Stomach smooth muscle (tissue), 2 donors: Measurements from ENCODE around the gene COPA.

Experiments used
- H3K27ac ChIP-seq: one replicate; pipeline ENCODE4 v1.7.0; 2013; ENCODE audit warnings: mild to moderate bottlenecking, low read length, inconsistent platforms
- H3K27me3 ChIP-seq, 2 donors: one replicate each; pipeline ENCODE4 v1.7.0; 2013; ENCODE audit warnings: low read length in 2 of 2; ENCODE audit not compliant: insufficient read depth in 2 of 2, control insufficient read depth in 1 of 2
- H3K36me3 ChIP-seq, 2 donors: one replicate each; pipeline ENCODE4 v1.7.0; 2013; ENCODE audit warnings: low read length in 2 of 2; ENCODE audit not compliant: control insufficient read depth in 2 of 2, insufficient read depth in 2 of 2
- H3K4me1 ChIP-seq: one replicate; pipeline ENCODE4 v1.7.0; 2013; ENCODE audit warnings: low read length; ENCODE audit not compliant: control insufficient read depth, insufficient read depth
- H3K4me3 ChIP-seq, 2 donors: one replicate each; pipeline ENCODE4 v1.7.0; 2013; ENCODE audit warnings: low read length in 2 of 2
- H3K9ac ChIP-seq, 2 donors: one replicate each; pipeline ENCODE4 v1.7.0; 2013; ENCODE audit warnings: low read length in 2 of 2, mild to moderate bottlenecking in 1 of 2
- H3K9me3 ChIP-seq, 2 donors: one replicate each; pipeline ENCODE4 v1.7.0; 2013; ENCODE audit warnings: low read length in 2 of 2; ENCODE audit not compliant: control insufficient read depth in 2 of 2
- donor health status: healthy.
- donor health status: Pancreatic carcinoma.

COPA gene

DNA sequence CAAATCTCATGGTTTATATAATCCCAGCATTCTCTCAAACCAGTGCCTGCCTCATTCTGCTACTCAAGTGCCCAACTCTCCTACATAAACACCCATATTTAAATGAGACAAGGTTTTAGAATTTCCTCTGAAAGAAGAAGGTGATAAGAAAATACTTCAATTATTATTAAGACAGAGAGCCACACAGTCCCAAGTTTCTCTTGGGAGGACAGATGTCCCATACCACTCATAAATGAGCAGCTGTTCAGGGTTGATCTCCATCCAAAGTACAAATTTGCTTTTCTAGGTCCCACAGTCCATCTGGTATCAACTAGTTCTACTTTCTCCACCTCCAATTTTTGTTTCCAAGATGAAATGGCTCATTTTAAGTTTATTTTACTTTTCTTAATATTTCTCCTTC is 92.0 kb downstream of the COPA start:
- Histone ChIP-seq H3K36me3 (peaks cover 0 to 2% of the 10 kb centered on the region in 2 donors), H3K27ac (peak overlapping the region; percentile 32), H3K4me3 (no peak overlapping the region), H3K9me3 (no peaks in the 10 kb centered on the region), H3K9ac (no peak overlapping the region), H3K27me3 (no peaks in the 10 kb centered on the region), H3K4me1 (peaks cover 10% of the 10 kb centered on the region)

DNA sequence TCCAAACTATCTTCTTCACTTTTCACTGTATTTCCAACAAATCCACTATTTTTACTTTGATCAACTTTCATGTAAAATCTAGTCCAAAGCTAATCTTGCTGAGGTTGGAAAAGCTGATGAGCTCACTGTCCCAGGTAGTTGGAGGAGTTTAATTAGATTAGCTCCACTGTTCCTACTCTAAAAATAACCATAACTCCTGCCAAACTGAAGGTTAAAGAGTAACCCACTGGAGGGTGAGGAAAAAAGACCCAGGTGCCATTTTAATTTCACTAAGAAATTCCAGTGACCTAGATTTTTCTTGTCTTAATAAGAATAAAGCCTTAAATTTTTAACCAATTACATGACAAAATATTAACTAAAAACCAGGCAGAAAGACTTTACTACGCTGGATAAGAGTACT is 96.0 kb downstream of the COPA start:
- Histone ChIP-seq H3K27me3 (no peaks in the 10 kb centered on the region), H3K9me3 (no peaks in the 10 kb centered on the region), H3K4me3 (no peak overlapping the region), H3K27ac (no peak overlapping the region), H3K4me1 (peaks cover 7% of the 10 kb centered on the region), H3K9ac (no peak overlapping the region), H3K36me3 (peaks cover 3 to 11% of the 10 kb centered on the region in 2 donors)

DNA sequence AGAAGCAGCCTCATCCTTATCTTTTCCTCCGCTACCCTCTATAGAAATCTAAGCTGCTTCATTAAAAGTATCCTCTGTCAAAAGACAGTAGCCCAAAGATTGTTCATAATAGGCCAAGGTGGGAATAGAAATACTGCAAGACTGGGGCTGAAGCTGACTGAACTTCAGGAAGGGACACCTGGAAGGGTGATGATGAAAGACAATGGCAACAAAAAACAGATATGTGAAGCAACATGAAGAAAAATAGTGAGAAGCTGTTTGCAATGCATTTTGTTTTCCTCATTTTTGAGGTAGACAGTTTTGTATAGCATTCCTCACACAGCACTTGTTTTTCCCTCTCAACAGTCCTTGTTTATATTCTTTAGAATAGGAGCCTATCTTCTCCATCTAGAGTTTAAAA is 97.6 kb downstream of the COPA start:
- Histone ChIP-seq H3K36me3 (peaks cover 6 to 11% of the 10 kb centered on the region in 2 donors), H3K27ac (no peak overlapping the region), H3K4me1 (peaks cover under 1% of the 10 kb centered on the region), H3K27me3 (no peaks in the 10 kb centered on the region), H3K4me3 (no peak overlapping the region), H3K9me3 (no peaks in the 10 kb centered on the region), H3K9ac (no peak overlapping the region)

DNA sequence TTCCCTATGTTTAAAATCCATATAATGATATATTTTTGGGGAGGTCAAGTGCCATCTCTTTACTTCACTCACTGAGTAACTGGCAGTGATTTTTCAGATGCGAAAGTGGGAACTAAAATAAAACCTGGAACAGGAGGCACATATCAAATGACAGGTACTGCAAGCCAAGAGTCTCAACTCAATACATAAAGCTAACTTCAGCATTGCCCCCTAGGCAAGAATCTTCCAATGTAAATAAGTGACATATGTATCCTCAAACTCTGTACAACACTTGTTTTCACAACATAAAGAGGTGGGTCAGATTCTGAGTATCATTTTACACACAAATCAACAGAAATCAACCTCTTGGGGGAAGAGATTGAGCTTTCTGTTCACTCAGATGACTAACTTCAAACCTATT is 98.8 kb downstream of the COPA start:
- Histone ChIP-seq H3K36me3 (peaks cover 17 to 23% of the 10 kb centered on the region in 2 donors), H3K27me3 (no peaks in the 10 kb centered on the region), H3K9ac (no peak overlapping the region), H3K4me1 (no peaks in the 10 kb centered on the region), H3K9me3 (no peaks in the 10 kb centered on the region), H3K27ac (no peak overlapping the region), H3K4me3 (no peak overlapping the region)

DNA sequence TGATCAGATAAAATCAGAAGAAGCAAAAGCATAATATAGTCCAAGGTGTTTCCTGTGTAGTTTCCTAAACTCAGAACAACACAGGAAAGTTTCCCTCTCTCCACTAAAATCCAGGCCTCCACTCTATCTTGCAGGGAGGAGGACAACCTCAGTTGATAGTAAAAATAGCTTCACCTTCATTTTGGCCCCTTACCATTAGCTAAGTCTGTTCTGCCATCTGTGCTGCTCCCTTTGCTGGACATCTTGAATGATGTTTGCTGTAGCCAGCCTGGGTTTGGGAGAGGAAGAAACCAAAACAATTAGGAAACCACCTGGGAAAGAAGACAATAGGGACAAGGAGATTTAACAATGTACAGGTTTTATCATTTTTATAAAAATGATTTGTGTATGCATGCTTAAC is 99.3 kb downstream of the COPA start:
- Histone ChIP-seq H3K27ac (no peak overlapping the region), H3K27me3 (no peaks in the 10 kb centered on the region), H3K9ac (no peak overlapping the region), H3K4me1 (no peaks in the 10 kb centered on the region), H3K36me3 (peaks cover 20 to 26% of the 10 kb centered on the region in 2 donors), H3K4me3 (no peak overlapping the region), H3K9me3 (no peaks in the 10 kb centered on the region)

DNA sequence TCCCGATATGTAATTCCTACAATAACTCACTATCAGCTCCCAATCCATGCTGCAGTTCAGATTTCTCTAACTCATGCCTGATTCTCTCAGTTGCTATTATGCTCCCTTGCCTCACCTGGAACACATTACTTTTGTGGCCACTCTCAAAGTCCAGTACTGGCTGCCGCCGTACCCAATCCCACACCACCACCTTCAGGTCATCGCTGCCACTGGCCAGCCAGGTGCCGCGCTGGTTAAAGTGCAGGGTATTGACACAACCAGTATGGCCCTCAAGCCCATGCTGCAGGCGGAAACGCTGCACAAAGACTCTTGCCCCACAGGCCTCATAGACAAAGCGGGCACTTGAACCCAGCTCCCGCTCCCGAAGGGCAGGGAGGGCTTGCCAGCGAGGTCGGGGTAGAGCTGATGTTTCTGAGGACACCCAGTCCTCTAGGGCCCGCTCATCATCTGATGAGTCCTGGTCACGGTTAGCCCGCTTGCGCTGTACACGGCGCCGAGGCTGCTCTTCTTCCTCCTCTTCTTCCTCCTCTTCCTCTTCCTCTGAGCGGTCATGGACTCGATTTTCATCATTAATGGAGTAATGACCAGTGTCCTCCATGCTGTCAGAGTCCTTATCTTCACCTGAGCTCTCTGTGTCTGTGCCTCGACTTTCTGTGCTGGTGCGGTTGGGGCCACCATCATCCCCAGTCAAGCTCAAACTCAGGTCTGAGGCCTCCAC is 103.3 kb downstream of the COPA start:
- H3K4me3 ChIP-seq, result no peak overlapping the region
- no peaks in the 10 kb centered on the region for H3K27me3 ChIP-seq
- H3K27ac ChIP-seq, result no peak overlapping the region
- H3K9ac ChIP-seq, result no peak overlapping the region
- no peaks in the 10 kb centered on the region for H3K4me1 ChIP-seq
- no peaks in the 10 kb centered on the region for H3K9me3 ChIP-seq
- H3K36me3 ChIP-seq, result peaks cover 43 to 55% of the 10 kb centered on the region in 2 donors
